Nephron progenitor cell (in vitro differentiated cells): ENCODE measurements around the gene TMEM213.

Experiments used
- DNase-seq: peaks from one replicate; pipeline ENCODE4 v3.0.0; 2021
- H3K27ac Mint-ChIP-seq: 2 replicates; pipeline ENCODE4 v1.8.0; 2021; ENCODE audit warnings: mild to moderate bottlenecking, moderate library complexity, mixed read lengths
- H3K27me3 Mint-ChIP-seq: 2 replicates; pipeline ENCODE4 v1.8.0; 2021; ENCODE audit warnings: mild to moderate bottlenecking, low read depth, mixed read lengths; ENCODE audit not compliant: poor library complexity
- H3K36me3 Mint-ChIP-seq: 2 replicates; pipeline ENCODE4 v1.8.0; 2021; ENCODE audit warnings: low read depth, mixed read lengths
- H3K4me1 Mint-ChIP-seq: 2 replicates; pipeline ENCODE4 v1.8.0; 2021; ENCODE audit warnings: mixed read lengths
- H3K4me3 Mint-ChIP-seq: 2 replicates; pipeline ENCODE4 v1.8.0; 2021; ENCODE audit warnings: mild to moderate bottlenecking, moderate library complexity, mixed read lengths
- H3K9me3 Mint-ChIP-seq: 2 replicates; pipeline ENCODE4 v1.8.0; 2021; ENCODE audit warnings: mild to moderate bottlenecking, moderate library complexity, mixed read lengths
- CTCF ChIP-seq: fragments of 200-600 bp; sonication (generic); IDR thresholded peaks from 2 replicates; pipeline ENCODE4 v1.5.0; 2021; ENCODE audit warnings: antibody characterized with exemption

TMEM213 gene

GRCh38 chr7:138868711-138869110 lies 70.9 kb downstream of the TMEM213 start:
- TF ChIP-seq CTCF: no peak
- peaks cover 12% of the 10 kb centered on the region for H3K4me1 Mint-ChIP-seq
- no peak overlapping the region for H3K4me3 Mint-ChIP-seq
- H3K9me3 Mint-ChIP-seq: no peaks in the 10 kb centered on the region
- no peaks in the 10 kb centered on the region for H3K27me3 Mint-ChIP-seq
- peaks cover 80% of the 10 kb centered on the region for H3K36me3 Mint-ChIP-seq
- no peak for DNase-seq
- H3K27ac Mint-ChIP-seq: peak overlapping the region; percentile 90

GRCh38 chr7:138869353-138869752 lies 71.6 kb downstream of the TMEM213 start:
- Mint-ChIP-seq H3K4me1 (peaks cover 12% of the 10 kb centered on the region), H3K4me3 (no peak overlapping the region), H3K36me3 (peaks cover 77% of the 10 kb centered on the region), H3K27ac (peak overlapping the region; percentile 34), H3K9me3 (no peaks in the 10 kb centered on the region), H3K27me3 (no peaks in the 10 kb centered on the region)
- no peak for TF ChIP-seq CTCF
- no peak for DNase-seq

GRCh38 chr7:138871065-138871813 lies 73.4 kb downstream of the TMEM213 start:
- Mint-ChIP-seq H3K9me3 (no peaks in the 10 kb centered on the region), H3K27ac (peak overlapping the region; percentile 69), H3K4me3 (no peak overlapping the region), H3K4me1 (peaks cover 12% of the 10 kb centered on the region), H3K36me3 (peaks cover 77% of the 10 kb centered on the region), H3K27me3 (no peaks in the 10 kb centered on the region)
- no peak for TF ChIP-seq CTCF
- DNase-seq: no peak

- H3K27ac Mint-ChIP-seq: no peak overlapping the region
- no peak overlapping the region for H3K4me3 Mint-ChIP-seq
- no peak for TF ChIP-seq CTCF
- no peak for DNase-seq
- peaks cover 79% of the 10 kb centered on the region for H3K36me3 Mint-ChIP-seq
- H3K9me3 Mint-ChIP-seq: no peaks in the 10 kb centered on the region
- no peaks in the 10 kb centered on the region for H3K27me3 Mint-ChIP-seq
- peaks cover 12% of the 10 kb centered on the region for H3K4me1 Mint-ChIP-seq
Observed at GRCh38 chr7:138871814-138872090, 74.0 kb downstream of the TMEM213 start.

- H3K9me3 Mint-ChIP-seq: no peaks in the 10 kb centered on the region
- no peaks in the 10 kb centered on the region for H3K27me3 Mint-ChIP-seq
- no peak overlapping the region for H3K4me3 Mint-ChIP-seq
- H3K4me1 Mint-ChIP-seq: peaks cover 12% of the 10 kb centered on the region
- H3K27ac Mint-ChIP-seq: no peak overlapping the region
- H3K36me3 Mint-ChIP-seq: peaks cover 75% of the 10 kb centered on the region
- TF ChIP-seq CTCF: no peak
- DNase-seq: no peak
Observed at GRCh38 chr7:138872576-138872975, 74.8 kb downstream of the TMEM213 start.

DNA sequence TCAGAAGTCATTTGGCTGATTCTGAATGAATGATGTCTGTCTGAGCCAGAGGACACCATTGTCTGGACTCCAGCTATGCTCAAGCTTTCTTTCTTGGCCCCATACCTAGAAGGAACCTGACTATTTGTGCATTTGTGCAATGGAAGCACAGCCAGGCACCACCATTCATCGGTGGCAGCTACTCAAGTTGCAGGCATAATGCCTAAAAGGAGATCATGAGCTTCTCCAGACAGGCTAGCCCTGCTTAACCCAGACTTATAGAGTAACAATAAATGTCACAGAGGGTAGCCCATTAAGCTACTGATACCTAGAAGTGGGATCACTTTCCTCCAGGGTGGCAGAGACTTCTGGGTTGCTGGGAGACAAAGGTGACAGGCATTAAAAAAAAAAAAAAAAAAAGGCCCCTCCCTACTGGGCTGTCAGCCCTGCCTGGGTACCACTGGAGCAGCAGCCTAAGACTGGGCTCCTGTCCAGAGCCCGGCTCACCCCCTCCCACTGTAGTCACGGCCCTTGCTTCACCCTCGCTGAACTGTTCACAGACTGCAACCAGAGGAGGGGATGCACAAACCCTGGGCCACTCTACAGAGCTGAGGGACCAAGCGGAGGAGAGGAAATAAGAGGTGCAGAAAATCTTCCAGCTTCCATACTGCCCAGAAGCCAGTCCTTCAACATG lies 75.6 kb downstream of the TMEM213 start:
- Mint-ChIP-seq H3K9me3 (no peaks in the 10 kb centered on the region), H3K4me1 (peaks cover 12% of the 10 kb centered on the region), H3K27me3 (no peaks in the 10 kb centered on the region), H3K4me3 (no peak overlapping the region), H3K36me3 (peaks cover 76% of the 10 kb centered on the region), H3K27ac (no peak overlapping the region)
- TF ChIP-seq CTCF: no peak
- DNase-seq: no peak
